Astrocyte (in vitro differentiated cells and primary cell): ENCODE data around the gene IL17B.

Experiments
- EZH2 ChIP-seq: IDR thresholded peaks from 2 replicates; pipeline ENCODE4 v1.6.1; 2012; ENCODE audit warnings: mild to moderate bottlenecking, low read length, inconsistent platforms; ENCODE audit not compliant: insufficient read depth
- TF ChIP-seq, protein P1 (sequence below): IDR thresholded peaks from 2 replicates; pipeline ENCODE4 v1.5.1; 2011; ENCODE audit warnings: low read depth, mild to moderate bottlenecking, inconsistent platforms, low read length, moderate library complexity; ENCODE audit not compliant: insufficient read depth

DNA sequence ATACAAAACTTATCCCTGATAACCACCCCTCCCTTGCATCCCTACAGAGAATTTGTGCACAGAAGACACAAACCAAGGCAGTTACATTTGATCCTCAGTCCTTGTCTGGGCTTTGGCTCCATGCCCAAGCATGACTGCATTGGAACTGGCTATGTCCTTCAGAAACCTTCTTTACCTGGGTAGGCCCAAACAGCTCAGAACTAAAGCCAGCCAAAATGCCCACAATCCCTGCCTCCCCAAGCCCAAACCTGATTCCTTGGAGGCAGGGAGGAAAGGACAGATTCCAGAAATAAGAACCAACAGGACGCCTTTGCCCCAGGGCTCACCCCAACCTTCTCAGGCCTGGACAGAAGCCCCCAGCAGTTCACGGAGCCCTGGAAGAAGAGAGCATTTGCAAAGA is 8.2 kb downstream of the IL17B start:
- TF ChIP-seq, protein P1, sequence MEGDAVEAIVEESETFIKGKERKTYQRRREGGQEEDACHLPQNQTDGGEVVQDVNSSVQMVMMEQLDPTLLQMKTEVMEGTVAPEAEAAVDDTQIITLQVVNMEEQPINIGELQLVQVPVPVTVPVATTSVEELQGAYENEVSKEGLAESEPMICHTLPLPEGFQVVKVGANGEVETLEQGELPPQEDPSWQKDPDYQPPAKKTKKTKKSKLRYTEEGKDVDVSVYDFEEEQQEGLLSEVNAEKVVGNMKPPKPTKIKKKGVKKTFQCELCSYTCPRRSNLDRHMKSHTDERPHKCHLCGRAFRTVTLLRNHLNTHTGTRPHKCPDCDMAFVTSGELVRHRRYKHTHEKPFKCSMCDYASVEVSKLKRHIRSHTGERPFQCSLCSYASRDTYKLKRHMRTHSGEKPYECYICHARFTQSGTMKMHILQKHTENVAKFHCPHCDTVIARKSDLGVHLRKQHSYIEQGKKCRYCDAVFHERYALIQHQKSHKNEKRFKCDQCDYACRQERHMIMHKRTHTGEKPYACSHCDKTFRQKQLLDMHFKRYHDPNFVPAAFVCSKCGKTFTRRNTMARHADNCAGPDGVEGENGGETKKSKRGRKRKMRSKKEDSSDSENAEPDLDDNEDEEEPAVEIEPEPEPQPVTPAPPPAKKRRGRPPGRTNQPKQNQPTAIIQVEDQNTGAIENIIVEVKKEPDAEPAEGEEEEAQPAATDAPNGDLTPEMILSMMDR = no peak
- no peak for TF ChIP-seq EZH2
